ENCODE measurements around the gene EGFL7. TPM values are rescaled to one million over a fixed set of nuclear protein-coding genes. Genes with fewer than 3 reads are reported as not detected.

EGFL7 gene
- total RNA-seq, 1 experiment from 2014 or later, result 60.2 TPM

DNA sequence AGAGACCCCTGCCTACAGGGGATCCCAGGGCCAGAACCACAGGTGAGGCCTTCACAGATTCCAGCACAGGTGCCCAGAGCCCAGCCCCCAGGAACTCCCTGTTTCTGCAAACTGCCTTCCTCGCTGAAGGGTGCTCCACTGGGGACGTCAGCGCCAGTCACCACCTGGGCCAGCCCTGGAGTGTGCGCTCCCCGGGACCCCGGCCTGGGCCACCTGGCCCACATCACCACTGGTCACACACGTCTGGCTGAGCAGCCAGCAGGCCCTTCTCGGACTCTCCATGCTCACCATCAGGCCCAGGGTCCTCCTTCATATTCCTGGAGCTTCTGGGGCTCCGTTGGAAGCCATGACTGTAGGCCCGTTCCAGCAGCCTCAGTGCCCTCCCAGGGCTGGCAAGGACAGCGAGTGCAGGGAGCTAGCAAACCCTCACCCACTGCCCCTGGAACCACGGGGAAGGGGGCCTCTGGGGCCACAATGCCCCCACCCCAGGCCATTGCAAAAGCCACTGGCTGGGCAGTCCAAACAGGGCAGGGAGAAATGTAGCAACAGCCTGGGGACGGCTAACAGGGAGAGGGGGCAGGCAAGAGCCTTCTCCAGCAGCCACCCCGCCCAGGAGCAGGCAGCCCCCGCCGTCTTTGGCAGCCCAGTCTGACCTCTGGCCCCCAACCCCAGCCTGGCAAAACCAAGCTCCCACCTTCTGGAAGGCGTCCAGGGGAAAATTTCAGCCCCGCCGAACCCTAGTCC, 23.2 kb downstream of the EGFL7 start:
- no peak for DNase-seq (ENCODE audit: low spot score)

DNA sequence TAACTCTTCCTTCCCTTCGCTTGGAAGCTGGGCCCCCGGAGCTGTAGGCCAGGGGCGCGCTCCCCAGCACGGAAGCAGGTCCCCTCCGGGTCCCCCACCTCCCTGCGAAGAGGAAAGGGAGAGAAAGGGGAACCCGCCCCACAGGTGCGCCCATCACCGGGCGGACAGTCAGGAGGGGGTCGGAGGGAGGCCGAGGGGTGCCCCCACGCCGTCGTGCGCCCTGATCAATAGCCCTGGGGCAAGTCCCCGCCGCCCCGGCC, 23.7 kb downstream of the EGFL7 start:
- DNase-seq (ENCODE audit: low spot score), result no peak

DNA sequence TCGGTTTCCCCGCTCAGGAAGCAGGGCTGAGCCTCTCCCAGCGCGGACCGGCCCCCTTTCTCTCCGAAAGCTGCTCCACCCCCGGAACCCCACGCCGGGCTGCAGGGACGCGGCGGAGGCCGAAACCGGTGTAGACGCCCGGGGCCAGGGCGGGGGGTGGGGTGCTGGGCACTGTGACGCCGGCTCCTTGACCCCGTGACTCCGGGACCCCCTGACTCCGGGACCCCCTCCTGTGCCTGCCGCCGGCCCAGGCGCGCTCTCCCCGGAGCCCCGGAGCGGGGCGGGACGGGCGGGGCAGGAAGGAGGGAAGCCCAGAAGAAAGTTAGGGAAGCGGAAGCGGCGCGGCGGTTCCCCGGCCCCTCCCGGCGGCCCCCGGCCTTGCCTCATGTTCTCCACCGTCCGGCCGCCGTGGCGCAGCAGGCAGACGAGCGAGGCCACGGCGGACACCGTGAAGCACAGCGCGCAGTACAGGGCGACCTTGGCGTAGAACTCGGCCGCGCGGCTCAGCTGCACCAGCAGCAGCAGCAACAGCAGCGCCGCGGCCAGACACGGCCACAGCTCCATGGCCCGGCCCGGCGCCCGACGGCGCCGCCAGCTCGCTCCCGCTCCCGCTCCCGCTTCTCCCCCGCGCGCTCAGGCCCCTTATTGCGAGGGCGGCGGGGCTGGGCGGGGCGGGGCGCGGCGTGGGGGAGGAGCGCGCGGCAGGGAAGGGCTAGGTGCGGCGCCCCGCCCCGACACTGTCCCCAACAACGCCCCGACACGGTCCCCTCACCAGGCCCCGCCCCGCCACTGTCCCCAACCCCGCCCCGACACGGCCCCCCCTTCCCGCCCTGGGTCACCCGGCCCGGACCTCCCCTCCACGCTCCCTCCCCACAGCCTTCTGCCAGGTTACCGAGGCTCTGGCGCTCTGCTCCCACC, 24.3 kb downstream of the EGFL7 start, which contains the start of gene AGPAT2:
Gene AGPAT2, minus strand, starts transcription at position 664 of the 918 bp plus-strand sequence. Its CDS starts 100 bp downstream, at position 564.
- DNase-seq (ENCODE audit: low spot score), result no peak

DNA sequence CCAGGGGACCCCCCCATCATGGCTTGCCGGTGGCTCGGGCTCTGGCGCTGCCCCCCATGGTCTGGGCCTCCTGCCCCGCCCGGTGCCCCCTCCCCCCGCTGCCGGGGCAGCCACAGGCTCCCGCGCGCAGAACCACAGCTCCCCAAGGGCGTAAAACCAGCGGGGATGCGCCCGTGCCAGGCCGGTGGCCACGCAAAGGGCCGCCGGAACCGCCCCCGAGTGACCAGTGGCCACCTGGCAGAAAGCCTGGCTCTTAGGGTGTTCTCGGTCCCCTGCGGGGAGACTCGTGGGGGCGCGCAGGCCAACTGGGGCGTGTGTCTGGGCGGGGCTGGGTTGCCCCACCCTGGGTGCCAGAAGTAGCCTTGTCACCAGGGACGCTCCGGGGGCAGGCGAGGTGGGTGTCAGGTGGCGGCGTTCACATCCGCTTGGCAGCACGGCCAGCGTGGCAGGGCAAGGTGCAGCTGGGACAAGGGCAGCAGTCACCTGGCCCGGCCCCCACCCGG, 25.1 kb downstream of the EGFL7 start:
- no peak for DNase-seq (ENCODE audit: low spot score)

DNA sequence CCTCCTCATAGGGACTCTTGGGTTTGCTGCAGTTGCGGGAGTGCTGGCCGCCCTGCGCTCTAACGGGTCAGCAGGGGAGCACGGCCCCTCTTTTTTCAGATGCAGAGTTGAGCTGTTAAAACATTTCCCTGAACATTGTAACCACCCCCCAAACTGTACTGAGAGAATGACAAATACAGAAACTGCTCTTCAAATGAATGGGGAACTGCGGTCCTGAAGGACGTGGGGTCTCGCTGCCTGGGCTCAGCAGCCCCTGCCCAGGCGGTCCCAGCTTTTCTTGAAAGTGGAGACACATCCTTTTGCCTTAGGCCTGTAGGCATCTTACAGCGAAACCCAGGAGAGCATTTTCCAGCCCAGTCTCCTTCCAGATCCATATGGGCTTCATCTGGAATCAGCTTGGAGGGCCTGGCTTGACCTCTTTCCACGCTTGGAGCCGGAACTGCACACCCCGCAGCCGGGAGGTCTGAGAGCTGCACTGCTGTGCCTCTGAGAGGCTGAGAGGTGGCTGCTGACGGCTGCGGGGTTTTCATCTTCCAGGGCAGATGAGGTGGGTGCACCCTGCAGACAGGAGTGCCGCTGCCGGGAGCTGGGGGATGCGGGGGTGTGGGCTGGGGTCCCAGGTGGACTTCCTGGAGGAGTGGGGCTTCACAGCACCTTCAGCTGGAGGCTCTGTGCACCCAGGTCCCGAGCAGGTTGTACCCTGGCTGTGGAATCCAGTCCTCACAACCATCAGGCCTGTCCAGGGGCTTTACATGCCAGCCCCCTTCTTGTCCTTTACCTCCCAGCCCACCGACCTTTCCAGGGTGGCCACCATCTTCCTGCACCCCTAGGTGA, 25.8 kb downstream of the EGFL7 start:
- no peak for DNase-seq (ENCODE audit: low spot score)

DNA sequence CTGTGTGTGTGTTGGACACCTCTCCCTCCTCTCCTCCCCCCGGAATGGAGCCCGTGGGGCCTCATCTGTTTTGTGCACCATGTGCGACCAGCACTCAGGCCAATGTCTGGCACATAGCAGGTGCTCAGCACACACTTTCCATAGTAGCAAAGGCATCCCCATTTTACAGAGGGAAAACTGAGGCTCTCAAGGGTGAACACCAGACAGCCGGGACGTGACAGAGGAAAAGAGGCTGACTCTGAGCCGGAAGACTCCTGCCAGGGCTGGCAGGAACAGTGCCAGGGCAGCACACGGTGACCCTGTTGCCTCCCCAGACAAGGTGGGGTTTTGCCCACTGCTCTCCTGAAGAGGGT, 26.4 kb downstream of the EGFL7 start:
- no peak for DNase-seq (ENCODE audit: low spot score)

DNA sequence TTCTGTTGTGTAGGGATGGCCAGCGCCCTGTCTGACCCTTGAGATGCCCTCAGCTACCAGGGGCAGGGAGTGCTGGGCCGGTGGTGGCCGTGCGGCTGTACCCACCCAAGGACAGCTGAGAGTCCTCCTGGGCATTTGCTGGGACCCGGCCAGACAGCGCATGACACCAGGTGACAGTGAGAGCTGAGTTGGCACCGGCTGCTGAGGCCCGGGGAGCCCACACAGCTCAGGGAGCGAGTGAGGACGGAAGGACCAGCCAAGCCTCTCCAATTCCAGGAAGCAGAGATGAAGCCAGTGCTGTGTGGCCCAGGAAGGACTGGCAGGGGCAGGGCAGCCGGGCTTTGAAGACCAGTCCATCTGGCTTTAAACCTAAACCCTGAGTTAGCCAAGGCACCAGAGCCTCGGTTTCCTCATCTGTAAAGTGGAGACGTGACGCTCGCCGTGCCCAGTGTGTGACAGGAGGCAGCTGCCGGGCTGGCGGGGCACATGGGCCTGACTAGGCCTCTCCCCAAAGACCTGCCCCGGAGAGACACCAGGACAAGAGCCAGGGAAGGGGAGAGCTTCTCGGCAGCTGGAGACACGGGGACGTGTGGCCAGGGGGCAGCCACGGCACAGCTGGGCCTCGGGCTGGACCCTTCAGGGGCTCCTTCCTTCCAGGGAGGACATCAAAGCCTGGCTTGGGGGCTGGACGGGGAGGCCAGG, 27.5 kb downstream of the EGFL7 start:
- no peak for DNase-seq (ENCODE audit: low spot score)

DNA sequence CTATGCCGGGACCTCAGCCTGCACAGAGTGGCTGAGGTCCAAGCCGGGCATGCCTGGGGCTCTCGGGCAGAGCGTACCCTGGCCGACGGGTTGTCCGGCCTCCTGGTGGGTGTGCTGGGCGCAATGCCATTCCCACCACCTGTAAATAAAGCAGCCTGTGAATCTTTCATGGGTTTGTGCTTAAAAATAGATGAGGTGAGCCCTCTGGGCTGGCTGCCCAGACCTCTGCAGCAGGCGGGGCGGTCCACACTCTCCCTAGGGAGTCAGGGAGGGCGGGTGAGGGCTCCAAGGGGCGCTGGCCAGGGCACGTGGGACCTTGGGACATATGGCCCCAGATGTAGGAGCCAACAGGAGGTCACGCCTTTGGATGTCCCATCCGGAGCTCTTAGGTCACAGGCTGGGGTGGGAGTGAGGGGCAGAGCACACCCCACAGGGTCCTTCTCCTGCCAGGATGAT, 28.1 kb downstream of the EGFL7 start:
- DNase-seq (ENCODE audit: low spot score), result no peak

DNA sequence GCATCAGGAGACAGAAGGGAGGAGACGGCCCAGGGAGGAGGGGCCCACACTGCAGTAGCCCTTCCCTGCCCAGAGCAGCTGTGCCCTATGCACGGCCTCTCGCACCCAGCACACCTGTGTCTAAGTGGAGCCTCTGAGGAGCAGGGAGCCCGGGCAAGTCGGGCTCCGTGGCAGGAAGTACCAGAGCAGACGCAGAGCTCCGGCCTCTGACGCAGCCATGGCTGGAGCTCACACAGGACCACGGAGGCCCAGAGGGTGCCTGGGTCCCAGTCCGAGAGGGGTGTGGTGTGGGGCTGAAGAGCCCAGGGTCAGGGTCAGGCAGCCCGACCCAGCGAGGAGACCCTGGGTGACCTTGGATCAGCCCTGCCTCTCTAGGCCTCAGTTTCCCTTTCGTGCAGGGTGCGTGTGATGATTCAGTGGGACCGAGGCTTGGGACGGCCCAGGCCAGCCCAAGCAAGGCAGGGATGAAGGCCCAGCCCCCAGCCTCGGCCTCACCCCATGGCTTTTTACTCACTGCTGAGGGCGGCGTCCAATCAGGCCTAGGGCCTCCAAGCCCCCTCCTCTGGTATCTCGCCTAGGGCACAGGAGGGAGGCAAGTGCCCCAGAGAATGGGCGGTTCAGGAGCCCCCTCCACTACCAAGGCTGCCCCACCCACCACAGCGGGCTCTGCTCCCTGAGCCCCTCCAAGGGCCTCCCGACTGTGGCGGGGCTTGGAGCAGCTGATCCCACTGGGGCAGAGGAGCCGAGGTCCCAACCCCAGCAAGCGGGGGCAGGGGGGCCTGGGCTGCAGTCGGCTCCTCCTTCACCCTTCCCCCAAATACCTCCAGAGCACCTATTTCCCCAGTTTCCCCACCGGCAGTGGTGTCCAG, 28.8 kb downstream of the EGFL7 start:
- no peak for DNase-seq (ENCODE audit: low spot score)

DNA sequence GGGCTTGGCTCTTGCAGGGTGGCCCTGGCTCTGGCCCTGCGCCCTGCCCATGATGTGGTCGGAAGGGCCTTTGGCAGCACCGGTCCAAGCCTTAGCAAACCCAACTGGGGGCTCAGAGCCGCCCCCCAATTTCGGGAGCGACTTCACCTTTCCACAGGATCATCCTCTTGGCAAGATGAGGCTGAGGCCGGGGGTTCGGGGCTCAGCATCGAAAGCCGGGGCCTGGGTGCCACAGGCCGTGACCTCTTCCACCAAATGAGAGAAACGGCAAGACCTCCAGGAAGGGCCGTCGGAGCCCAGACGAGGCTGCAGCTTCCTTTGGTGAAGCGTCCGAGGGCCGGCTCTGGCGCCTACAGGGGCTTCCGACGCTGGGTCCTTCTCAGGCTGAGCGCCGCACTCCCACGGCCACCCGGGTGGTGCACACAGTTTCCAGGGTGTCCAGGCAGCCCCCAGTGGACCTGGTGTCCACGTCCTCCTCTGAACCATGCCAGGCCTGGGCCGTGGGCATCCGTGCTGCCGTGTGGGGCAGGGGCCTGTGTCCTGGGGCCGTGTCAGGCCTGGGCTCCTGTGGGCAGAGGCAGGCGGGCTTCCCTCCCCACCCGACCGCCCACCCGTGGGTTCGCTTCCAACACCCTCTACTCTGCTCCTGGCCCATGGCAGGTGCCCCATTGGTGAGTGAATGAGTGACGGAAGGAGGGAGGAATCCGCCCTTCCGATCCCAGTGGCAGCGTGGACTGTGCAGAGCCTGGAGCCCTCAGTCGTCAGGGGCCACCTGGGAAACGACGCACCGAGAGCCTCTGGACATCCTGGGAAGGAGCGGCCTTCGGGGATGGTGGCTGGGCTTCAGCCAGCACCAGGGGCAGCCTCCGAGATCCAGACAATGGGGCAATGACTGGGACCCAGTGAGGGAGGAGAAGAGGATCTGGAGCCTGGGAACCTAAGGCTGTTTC, 29.7 kb downstream of the EGFL7 start:
- DNase-seq (ENCODE audit: low spot score), result no peak

DNA sequence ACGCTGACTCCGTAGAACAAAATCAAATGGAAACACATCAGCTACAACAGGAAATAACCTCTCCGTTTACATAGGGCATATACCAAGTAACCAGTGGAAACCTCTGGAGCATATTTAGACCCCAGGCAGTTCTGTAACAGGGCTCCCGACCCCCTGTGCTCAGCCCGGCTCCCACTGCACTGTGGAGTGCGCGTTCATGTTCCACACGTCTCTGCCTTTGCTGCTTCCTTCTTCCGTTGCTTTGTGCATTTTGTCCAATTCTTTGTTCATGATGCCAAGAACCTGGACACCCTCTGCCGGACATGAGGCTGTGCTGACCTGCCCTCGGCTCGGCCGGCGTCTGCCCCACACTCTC, 30.4 kb downstream of the EGFL7 start:
- DNase-seq (ENCODE audit: low spot score), result no peak

DNA sequence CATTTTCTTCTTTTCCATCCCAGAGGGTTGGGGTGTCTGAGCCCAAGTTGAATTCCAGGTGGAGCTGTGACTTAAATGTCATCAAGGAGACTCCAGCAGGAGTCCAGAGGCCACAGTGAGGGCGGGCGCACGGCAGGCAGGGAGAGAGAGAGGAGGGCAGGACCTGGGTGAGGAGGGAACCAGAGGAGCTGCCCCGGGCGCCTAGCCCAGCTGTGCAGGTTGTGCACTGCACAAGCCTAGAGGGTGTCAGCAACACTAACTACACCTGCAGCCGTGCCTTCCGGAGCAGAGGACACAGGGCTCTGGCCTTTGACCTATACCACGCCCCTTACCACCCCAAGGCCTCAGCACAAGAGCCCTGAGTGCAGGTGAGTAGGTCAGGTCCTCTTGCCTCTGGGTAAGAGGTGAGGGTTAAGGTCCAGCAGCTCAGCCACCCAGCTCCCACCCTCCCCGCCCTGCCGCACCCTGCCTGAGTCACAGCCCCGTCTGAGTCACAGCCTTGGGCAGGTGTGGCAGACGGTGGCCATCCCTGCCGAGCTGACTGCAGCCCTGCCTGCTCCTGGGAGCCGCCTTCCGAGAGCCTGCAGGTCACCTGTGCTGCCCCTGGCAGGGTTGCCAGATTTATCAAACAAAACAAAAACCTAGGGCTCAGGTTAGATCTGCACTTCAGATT, 30.9 kb downstream of the EGFL7 start:
- peak; percentile 48 for DNase-seq (ENCODE audit: low spot score)

DNA sequence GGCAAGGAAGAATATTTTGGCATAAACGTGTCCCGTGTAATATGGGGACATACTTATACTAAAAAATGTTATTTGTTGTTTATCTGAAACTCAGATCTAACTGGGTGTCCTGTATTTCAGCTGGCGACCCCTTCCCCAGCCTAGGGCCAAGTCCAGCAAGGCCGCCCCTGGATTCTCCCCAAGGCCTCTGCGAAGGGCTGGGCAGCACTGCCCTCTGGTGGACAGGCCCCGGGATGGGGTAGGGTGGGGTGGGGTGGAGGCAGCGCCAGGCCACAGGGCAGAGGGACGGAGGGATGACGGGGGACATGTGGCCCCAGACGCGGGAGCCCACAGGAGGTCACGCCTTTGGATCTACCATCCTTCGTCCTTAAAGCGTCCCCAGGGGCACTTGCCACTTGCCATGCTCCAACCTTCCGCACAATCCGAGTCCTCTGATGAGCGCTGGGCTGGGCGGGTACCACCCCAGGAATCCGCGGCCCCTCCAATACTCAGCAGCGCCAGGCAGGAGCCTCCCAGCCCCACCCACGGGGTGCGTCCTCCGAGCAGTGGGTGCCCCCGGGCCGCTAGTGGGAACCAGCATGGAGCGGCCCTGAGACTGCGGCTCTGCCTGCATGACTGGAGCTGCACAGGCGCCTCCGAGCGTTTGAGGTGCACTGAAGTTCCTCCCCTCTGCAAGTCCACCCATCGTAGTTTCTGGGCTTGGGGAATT, 31.6 kb downstream of the EGFL7 start:
- DNase-seq (ENCODE audit: low spot score), result no peak

DNA sequence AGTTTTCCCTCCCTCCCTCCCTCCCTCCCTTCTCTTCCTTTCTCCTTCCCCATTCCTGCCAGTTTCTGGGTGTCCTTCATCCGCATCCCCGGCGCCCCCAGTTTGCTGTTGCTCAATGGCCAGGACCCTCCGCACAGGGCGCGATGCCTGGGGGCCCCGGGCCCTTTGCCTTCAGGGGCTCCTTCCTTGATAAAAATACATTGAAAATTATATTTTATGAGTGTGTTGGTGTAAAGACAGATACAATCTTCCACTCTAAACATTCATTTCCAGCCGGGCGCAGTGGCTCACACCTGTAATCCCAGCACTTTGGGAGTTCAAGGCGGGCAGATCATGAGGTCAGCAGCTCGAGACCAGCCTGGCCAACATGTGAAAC, 32.1 kb downstream of the EGFL7 start:
- DNase-seq (ENCODE audit: low spot score), result no peak

DNA sequence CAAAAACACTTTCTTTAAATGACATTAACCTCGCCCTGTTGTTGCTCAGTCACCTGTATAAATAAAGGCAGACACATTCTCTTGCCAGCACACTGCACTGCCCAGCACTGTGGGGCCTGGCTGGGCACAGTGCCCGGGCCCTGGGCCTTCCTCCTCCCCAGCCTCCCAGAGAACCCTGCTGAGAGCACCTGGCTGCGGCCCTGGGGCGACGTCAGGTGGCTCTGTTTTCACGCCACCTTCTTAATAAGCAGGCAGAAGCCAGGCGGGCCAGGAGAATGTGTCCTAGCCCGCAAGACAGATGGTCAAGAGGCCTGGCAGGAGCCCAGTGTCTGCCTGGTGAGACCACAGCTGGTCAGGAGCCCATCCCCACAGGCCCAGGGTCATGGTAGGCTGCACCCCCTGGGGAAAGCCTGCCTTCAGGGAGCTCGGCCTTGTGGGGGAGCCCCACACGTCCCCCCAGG, 32.7 kb downstream of the EGFL7 start:
- DNase-seq (ENCODE audit: low spot score), result no peak

DNA sequence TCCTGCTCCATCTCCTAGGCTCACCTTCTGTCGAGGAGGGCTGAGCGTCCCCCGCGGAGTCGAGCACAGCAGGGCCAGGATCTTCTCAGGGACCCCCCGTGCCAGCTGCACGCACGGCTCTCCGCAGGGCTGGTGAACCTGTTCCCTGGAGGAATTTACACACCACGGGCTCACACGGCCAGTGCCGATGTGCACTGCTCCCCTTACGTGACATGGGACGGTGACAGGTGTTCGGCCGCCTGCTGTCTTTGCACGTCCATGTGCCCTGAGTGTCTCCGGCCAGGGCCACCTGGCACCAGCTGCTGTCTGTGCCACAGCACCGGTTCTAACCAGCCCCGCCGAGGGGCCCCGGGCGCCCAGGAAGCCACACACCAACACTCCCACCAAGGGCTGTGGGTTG, 33.2 kb downstream of the EGFL7 start:
- no peak for DNase-seq (ENCODE audit: low spot score)

DNA sequence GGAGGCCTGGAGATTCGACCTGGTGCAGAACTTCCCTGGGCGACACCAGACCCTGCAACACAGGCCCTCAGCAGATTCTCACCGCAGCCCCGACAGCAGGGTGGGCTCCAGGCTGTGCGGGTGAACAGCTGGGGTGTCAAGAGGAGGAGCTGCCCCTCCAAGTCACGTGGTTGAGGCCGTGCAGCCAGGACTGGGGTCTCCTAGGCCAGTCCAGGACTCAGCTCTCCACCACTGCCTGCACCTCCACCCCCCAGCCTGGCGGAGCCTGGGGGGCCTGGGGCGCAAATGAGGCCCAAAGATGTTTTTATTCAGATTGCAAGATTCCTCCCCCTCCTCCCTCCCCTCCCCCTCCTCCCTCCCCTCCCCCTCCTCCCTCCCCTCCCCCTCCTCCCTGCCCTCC, 33.8 kb downstream of the EGFL7 start:
- no peak for DNase-seq (ENCODE audit: low spot score)

DNA sequence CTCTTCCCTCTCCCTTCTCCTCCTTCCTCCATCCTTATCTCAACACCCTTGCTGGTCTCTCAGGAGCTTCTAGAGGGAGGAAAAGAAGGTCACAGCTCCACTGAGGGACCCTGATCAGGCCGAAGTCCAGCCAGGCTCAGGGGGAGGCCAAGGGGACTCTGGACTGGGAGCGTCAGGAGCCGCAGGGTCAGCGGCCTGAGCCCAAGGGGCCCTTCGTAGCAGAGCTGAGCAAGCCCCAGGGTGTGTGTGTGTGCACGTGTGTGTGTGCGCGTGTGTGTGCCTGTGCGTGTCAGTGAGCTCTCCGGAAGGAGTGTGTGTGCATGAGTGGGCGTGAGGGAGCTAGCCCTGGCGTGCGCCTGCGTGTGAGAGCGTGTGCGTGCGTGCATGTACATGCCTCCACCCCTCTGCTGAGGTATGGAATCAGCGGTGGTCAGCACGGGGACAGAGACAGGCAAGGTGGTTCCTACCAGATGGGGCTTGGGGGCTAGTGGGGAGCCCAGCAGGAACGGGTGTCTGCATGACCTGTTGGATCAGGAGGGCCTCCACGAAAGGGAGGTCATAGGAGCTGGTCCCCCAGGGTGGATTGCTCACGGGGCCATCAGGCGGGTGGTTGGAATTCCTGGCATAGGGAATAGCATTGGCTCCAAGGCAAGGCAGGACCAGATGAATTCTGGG, 34.6 kb downstream of the EGFL7 start:
- DNase-seq (ENCODE audit: low spot score), result no peak

Data from H4 (cell line).